Ishikawa (cell line): ENCODE results near the gene GFI1.

Experiments
- CEBPB ChIP-seq: IDR thresholded peaks from 2 replicates; pipeline ENCODE4 v1.6.1; 2012
- EP300 ChIP-seq: IDR thresholded peaks from 2 replicates; pipeline ENCODE4 v1.6.1; 2012; ENCODE audit warnings: borderline replicate concordance
- FOXM1 ChIP-seq: IDR thresholded peaks from 2 replicates; pipeline ENCODE4 v1.6.1; 2012; ENCODE audit warnings: low read depth, borderline replicate concordance
- NFIC ChIP-seq: IDR thresholded peaks from 2 replicates; pipeline ENCODE4 v1.6.1; 2012
- RAD21 ChIP-seq: IDR thresholded peaks from 2 replicates; pipeline ENCODE4 v1.6.1; 2012; ENCODE audit warnings: low read depth
- TCF12 ChIP-seq: IDR thresholded peaks from 2 replicates; pipeline ENCODE4 v1.6.1; 2012; ENCODE audit warnings: low read depth
- TEAD4 ChIP-seq: IDR thresholded peaks from 2 replicates; pipeline ENCODE4 v1.6.1; 2012
- ZBTB7A ChIP-seq: IDR thresholded peaks from 2 replicates; pipeline ENCODE4 v1.6.1; 2012; ENCODE audit warnings: low read depth
- TF ChIP-seq, protein P1 (sequence below): IDR thresholded peaks from 2 replicates; pipeline ENCODE4 v1.6.1; 2012
- TF ChIP-seq, protein P2 (sequence below): IDR thresholded peaks from 2 replicates; pipeline ENCODE4 v1.6.1; 2012; ENCODE audit warnings: low read depth, mild to moderate bottlenecking
- TF ChIP-seq, protein P3 (sequence below): IDR thresholded peaks from 2 replicates; pipeline ENCODE4 v1.6.1; 2012

DNA sequence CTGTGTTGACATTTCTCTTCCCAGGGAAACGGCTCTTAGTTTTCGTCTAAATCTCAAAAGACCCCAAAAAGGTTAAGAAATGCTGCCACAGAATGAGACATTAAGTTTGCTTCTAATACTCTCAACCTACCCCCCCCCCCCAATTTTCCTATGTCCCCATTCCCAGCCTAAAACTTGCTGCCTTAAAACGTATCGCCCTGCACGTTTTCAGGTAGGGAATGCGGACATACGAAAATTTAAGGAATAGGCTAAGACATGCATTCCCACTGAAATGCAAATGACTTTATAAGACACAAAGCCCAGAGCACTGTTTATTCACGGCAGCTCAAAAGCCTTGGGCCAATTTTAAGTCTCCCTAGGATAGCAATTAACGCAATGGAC lies 45.4 kb downstream of the GFI1 start:
- TF ChIP-seq, protein P1, sequence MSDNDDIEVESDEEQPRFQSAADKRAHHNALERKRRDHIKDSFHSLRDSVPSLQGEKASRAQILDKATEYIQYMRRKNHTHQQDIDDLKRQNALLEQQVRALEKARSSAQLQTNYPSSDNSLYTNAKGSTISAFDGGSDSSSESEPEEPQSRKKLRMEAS: no peak
- TF ChIP-seq EP300: no peak
- TF ChIP-seq TCF12: no peak
- no peak for TF ChIP-seq FOXM1
- TF ChIP-seq, protein P2, sequence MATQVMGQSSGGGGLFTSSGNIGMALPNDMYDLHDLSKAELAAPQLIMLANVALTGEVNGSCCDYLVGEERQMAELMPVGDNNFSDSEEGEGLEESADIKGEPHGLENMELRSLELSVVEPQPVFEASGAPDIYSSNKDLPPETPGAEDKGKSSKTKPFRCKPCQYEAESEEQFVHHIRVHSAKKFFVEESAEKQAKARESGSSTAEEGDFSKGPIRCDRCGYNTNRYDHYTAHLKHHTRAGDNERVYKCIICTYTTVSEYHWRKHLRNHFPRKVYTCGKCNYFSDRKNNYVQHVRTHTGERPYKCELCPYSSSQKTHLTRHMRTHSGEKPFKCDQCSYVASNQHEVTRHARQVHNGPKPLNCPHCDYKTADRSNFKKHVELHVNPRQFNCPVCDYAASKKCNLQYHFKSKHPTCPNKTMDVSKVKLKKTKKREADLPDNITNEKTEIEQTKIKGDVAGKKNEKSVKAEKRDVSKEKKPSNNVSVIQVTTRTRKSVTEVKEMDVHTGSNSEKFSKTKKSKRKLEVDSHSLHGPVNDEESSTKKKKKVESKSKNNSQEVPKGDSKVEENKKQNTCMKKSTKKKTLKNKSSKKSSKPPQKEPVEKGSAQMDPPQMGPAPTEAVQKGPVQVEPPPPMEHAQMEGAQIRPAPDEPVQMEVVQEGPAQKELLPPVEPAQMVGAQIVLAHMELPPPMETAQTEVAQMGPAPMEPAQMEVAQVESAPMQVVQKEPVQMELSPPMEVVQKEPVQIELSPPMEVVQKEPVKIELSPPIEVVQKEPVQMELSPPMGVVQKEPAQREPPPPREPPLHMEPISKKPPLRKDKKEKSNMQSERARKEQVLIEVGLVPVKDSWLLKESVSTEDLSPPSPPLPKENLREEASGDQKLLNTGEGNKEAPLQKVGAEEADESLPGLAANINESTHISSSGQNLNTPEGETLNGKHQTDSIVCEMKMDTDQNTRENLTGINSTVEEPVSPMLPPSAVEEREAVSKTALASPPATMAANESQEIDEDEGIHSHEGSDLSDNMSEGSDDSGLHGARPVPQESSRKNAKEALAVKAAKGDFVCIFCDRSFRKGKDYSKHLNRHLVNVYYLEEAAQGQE: no peak
- no peak for TF ChIP-seq CEBPB
- no peak for TF ChIP-seq ZBTB7A
- no peak for TF ChIP-seq TEAD4
- no peak for TF ChIP-seq RAD21
- no peak for TF ChIP-seq NFIC
- TF ChIP-seq, protein P3, sequence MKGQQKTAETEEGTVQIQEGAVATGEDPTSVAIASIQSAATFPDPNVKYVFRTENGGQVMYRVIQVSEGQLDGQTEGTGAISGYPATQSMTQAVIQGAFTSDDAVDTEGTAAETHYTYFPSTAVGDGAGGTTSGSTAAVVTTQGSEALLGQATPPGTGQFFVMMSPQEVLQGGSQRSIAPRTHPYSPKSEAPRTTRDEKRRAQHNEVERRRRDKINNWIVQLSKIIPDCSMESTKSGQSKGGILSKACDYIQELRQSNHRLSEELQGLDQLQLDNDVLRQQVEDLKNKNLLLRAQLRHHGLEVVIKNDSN: no peak
